Neutrophil (primary cell): ENCODE measurements around the gene ACTL8.

Source experiments
- H3K27ac ChIP-seq: fragments of 200-600 bp; sonication (generic); 2 replicates; pipeline ENCODE4 v1.5.1; 2016; ENCODE audit warnings: mild to moderate bottlenecking, moderate library complexity
- H3K27me3 ChIP-seq: fragments of 200-600 bp; sonication (generic); 2 replicates; pipeline ENCODE4 v1.6.0; 2016; ENCODE audit warnings: mild to moderate bottlenecking
- H3K36me3 ChIP-seq: fragments of 200-600 bp; sonication (generic); 2 replicates; pipeline ENCODE4 v1.5.1; 2017
- H3K4me1 ChIP-seq, 2 experiments: fragments of 200-600 bp in 1 of 2; sonication (generic) in 1 of 2; 1 replicate in 1 of 2; 2 replicates in 1 of 2; pipeline versions ENCODE4 v1.5.1 to v1.6.1; 2013 to 2016; ENCODE audit warnings: low read depth in 1 of 2, low read length in 1 of 2, mild to moderate bottlenecking in 1 of 2, moderate library complexity in 1 of 2; ENCODE audit not compliant: control insufficient read depth in 1 of 2, insufficient read depth in 1 of 2
- H3K4me3 ChIP-seq, 2 experiments: fragments of 200-600 bp in 1 of 2; sonication (generic) in 1 of 2; 1 replicate in 1 of 2; 2 replicates in 1 of 2; pipeline ENCODE4 v1.5.1; 2013 to 2016; ENCODE audit warnings: low read depth in 1 of 2, low read length in 1 of 2, mild to moderate bottlenecking in 1 of 2, moderate library complexity in 1 of 2
- H3K9me3 ChIP-seq: fragments of 200-600 bp; sonication (generic); 2 replicates; pipeline ENCODE4 v1.5.1; 2016
- CTCF ChIP-seq: fragments of 200-600 bp; sonication (generic); IDR thresholded peaks from 2 replicates; pipeline ENCODE4 v1.5.1; 2016; ENCODE audit warnings: antibody characterized with exemption

ACTL8 gene

GRCh38 chr1:17870679-17871078 lies 115.5 kb downstream of the ACTL8 start:
- Histone ChIP-seq H3K4me3 (no peak overlapping the region), H3K27ac (no peak overlapping the region), H3K4me1 (no peaks in the 10 kb centered on the region), H3K9me3 (no peaks in the 10 kb centered on the region), H3K36me3 (no peaks in the 10 kb centered on the region), H3K27me3 (no peaks in the 10 kb centered on the region)
- no peak for TF ChIP-seq CTCF

GRCh38 chr1:17873007-17873675 lies 118.0 kb downstream of the ACTL8 start:
- H3K27me3 ChIP-seq, result no peaks in the 10 kb centered on the region
- no peak overlapping the region for H3K27ac ChIP-seq
- H3K4me1 ChIP-seq, result no peaks in the 10 kb centered on the region
- no peak overlapping the region for H3K4me3 ChIP-seq
- H3K9me3 ChIP-seq, result no peaks in the 10 kb centered on the region
- no peaks in the 10 kb centered on the region for H3K36me3 ChIP-seq
- TF ChIP-seq CTCF, result no peak

- Histone ChIP-seq H3K27ac (no peak overlapping the region), H3K9me3 (no peaks in the 10 kb centered on the region), H3K4me3 (no peak overlapping the region), H3K4me1 (no peaks in the 10 kb centered on the region), H3K27me3 (no peaks in the 10 kb centered on the region), H3K36me3 (no peaks in the 10 kb centered on the region)
- TF ChIP-seq CTCF, result no peak
Measured at GRCh38 chr1:17874231-17874630, 119.1 kb downstream of the ACTL8 start.

- no peak for TF ChIP-seq CTCF
- no peak overlapping the region for H3K27ac ChIP-seq
- H3K9me3 ChIP-seq, result no peaks in the 10 kb centered on the region
- H3K36me3 ChIP-seq, result no peaks in the 10 kb centered on the region
- no peak overlapping the region for H3K4me3 ChIP-seq
- no peaks in the 10 kb centered on the region for H3K4me1 ChIP-seq
- no peaks in the 10 kb centered on the region for H3K27me3 ChIP-seq
Measured at GRCh38 chr1:17874710-17875109, 119.6 kb downstream of the ACTL8 start.

GRCh38 chr1:17875171-17875881 lies 120.2 kb downstream of the ACTL8 start:
- no peak for TF ChIP-seq CTCF
- no peaks in the 10 kb centered on the region for H3K36me3 ChIP-seq
- H3K9me3 ChIP-seq, result no peaks in the 10 kb centered on the region
- no peak overlapping the region for H3K4me3 ChIP-seq
- peaks cover 4% of the 10 kb centered on the region for H3K27me3 ChIP-seq
- H3K27ac ChIP-seq, result no peak overlapping the region
- H3K4me1 ChIP-seq, result no peaks in the 10 kb centered on the region
